Activated T-helper 2 cell treated with anti-CD3 and anti-CD28 coated beads, Interferon-gamma antibody, Interleukin-2, Interleukin-4, amounts not matched to agents 10 μg/mL and 5 μg/mL and 100 μg/mL, durations not matched to agents 14 hours and 24 hours and 36 hours (primary cell): ENCODE data around the gene SULT1A3. TPM values are rescaled to one million over a fixed set of nuclear protein-coding genes. Genes with fewer than 3 reads are reported as not detected.

Experiments used
- total RNA-seq: library from RNA; stranded (reverse); gene quantifications from 2 replicates; pipeline ENCODE4 v1.2.3, GENCODE V29; 2022

The SULT1A3 gene
- total RNA-seq, 1 donor from 2014 or later: 19.1 TPM

Other genes with a start within 250 kb of the SULT1A3 start
- gene TMEM219, start 237.2 kb upstream of the SULT1A3 start, total RNA-seq: 52.1 and 59.0 TPM in 2 replicates
- 36.0 and 36.5 TPM in 2 replicates for gene TAOK2, start 225.4 kb upstream of the SULT1A3 start, total RNA-seq
- gene HIRIP3, start 203.6 kb upstream of the SULT1A3 start, total RNA-seq: 40.3 and 40.7 TPM in 2 replicates
- gene INO80E, start 203.0 kb upstream of the SULT1A3 start, total RNA-seq: 112 and 119 TPM in 2 replicates
- 0.87 and 1.2 TPM in 2 replicates for gene DOC2A, start 188.2 kb upstream of the SULT1A3 start, total RNA-seq
- gene C16orf92, start 176.1 kb upstream of the SULT1A3 start, total RNA-seq: not detected in 2 replicates
- 2.3 and 2.6 TPM in 2 replicates for gene TLCD3B, start 168.0 kb upstream of the SULT1A3 start, total RNA-seq
- 2,017 and 2,037 TPM in 2 replicates for gene ALDOA, start 133.5 kb upstream of the SULT1A3 start, total RNA-seq
- gene PPP4C, start 123.3 kb upstream of the SULT1A3 start, total RNA-seq: 143 and 144 TPM in 2 replicates
- 2.7 and 2.9 TPM in 2 replicates for gene TBX6, start 107.3 kb upstream of the SULT1A3 start, total RNA-seq
- gene YPEL3, start 103.0 kb upstream of the SULT1A3 start, total RNA-seq: 14.0 and 14.2 TPM in 2 replicates
- gene GDPD3, start 85.7 kb upstream of the SULT1A3 start, total RNA-seq: 6.4 and 7.7 TPM in 2 replicates
- gene MAPK3, start 76.0 kb upstream of the SULT1A3 start, total RNA-seq: 61.9 and 63.9 TPM in 2 replicates
- gene CORO1A, start 15.7 kb upstream of the SULT1A3 start, total RNA-seq: 843 and 845 TPM in 2 replicates
- gene BOLA2B, start 5.6 kb upstream of the SULT1A3 start, total RNA-seq: 225 and 245 TPM in 2 replicates
- gene SLX1A, start 5.4 kb upstream of the SULT1A3 start, total RNA-seq: 58.4 and 65.3 TPM in 2 replicates
- gene NPIPB13, start 49.2 kb downstream of the SULT1A3 start, total RNA-seq: 14.9 and 16.8 TPM in 2 replicates
- gene CD2BP2, start 156.1 kb downstream of the SULT1A3 start, total RNA-seq: 80.1 and 84.5 TPM in 2 replicates
- gene TBC1D10B, start 171.2 kb downstream of the SULT1A3 start, total RNA-seq: 63.4 and 64.4 TPM in 2 replicates
- gene MYL11, start 175.5 kb downstream of the SULT1A3 start, total RNA-seq: 3.4 and 4.3 TPM in 2 replicates
- gene SEPTIN1, start 183.3 kb downstream of the SULT1A3 start, total RNA-seq: 169 and 173 TPM in 2 replicates
- gene ZNF48, start 196.2 kb downstream of the SULT1A3 start, total RNA-seq: 13.4 TPM in 2 replicates
- gene ZNF771, start 208.4 kb downstream of the SULT1A3 start, total RNA-seq: 8.3 and 9.3 TPM in 2 replicates
- gene DCTPP1, start 230.8 kb downstream of the SULT1A3 start, total RNA-seq: 127 and 128 TPM in 2 replicates
- 82.9 and 84.1 TPM in 2 replicates for gene SEPHS2, start 246.6 kb downstream of the SULT1A3 start, total RNA-seq